Skin of body (tissue), 2 donors: ENCODE results near the gene SLC6A15. TPM values are rescaled to one million over a fixed set of nuclear protein-coding genes. Genes with fewer than 3 reads are reported as not detected.

Experiments
- small RNA-seq: library from RNA; depleted of rRNA; stranded (forward); fragments of <200 nt; gene quantifications from one replicate; pipeline ENCODE3, GENCODE V24; 2014; ENCODE audit warnings: low replicate concordance
- total RNA-seq: library from RNA; depleted of rRNA; stranded (reverse); fragments of >200 nt; gene quantifications from one replicate; pipeline ENCODE4 v1.2.3, GENCODE V29; 2014

Gene SLC6A15
- total RNA-seq, 1 donor from 2014 or later: 1.2 TPM

Small RNA genes within 50 kb of the gene (small RNA-seq; reads per million reads assigned to genes)
- not detected for gene AC128657.1

Other genes starting within 250 kb of the SLC6A15 start
- gene TSPAN19, start 123.5 kb upstream of the SLC6A15 start, total RNA-seq: not detected
- 0.30 TPM for gene LRRIQ1, start 123.6 kb upstream of the SLC6A15 start, total RNA-seq